ENCODE measurements around the gene TMEM181.

- TF ChIP-seq CTCF (IDR thresholded peaks at IDR 0.05; ENCODE audit: insufficient read depth, low read length, poor library complexity, severe bottlenecking) (no peak), EZH2phosphoT487 (conservative IDR thresholded peaks at IDR 0.05; ENCODE audit: low read length) (no peak)
These were observed 43.8 kb upstream of the TMEM181 start for GRCh38 chr6:158516098-158516497.

Measured in SU-DHL-6 (cell line).